Suprapubic skin (tissue), 3 donors: ENCODE measurements around the gene ORAI1.

Experiments
- CTCF ChIP-seq, 2 donors: fragments of 200-600 bp in 1 of 2; fragments of 450-650 bp in 1 of 2; sonication (generic) in 1 of 2; IDR thresholded peaks; one replicate each; pipeline ENCODE4 v1.5.1; 2016 to 2019; ENCODE audit warnings: antibody characterized with exemption in 2 of 2, mild to moderate bottlenecking in 1 of 2, moderate library complexity in 1 of 2
- POLR2A ChIP-seq, 2 donors: fragments of 450-650 bp; IDR thresholded peaks; one replicate each; pipeline ENCODE4 v1.6.1; 2017; ENCODE audit warnings: antibody characterized with exemption in 2 of 2, mild to moderate bottlenecking in 2 of 2, moderate library complexity in 2 of 2

- TF ChIP-seq POLR2A (IDR thresholded peaks at IDR 0.05) (no peak), CTCF (IDR thresholded peaks at IDR 0.05) (no peak)
These were observed 49.4 kb upstream of the ORAI1 start for GRCh38 chr12:121576851-121577391.
